H1 (cell line): ENCODE results near the gene MXI1.

Source experiments
- ATF3 ChIP-seq: IDR thresholded peaks from 2 replicates; pipeline ENCODE4 v1.6.1; 2011; ENCODE audit warnings: low read depth, mild to moderate bottlenecking, low read length; ENCODE audit not compliant: insufficient read depth
- CHD2 ChIP-seq: IDR thresholded peaks from 2 replicates; pipeline ENCODE4 v1.6.1; 2012; ENCODE audit warnings: low read length, improper control_type of control experiment
- CTCF ChIP-seq, 3 experiments: IDR thresholded peaks; 1 replicate in 2 of 3; 2 replicates in 1 of 3; pipeline versions ENCODE4 v1.5.1 to v1.6.1; 2011; ENCODE audit warnings: low read length in 3 of 3, mild to moderate bottlenecking in 3 of 3, inconsistent platforms in 2 of 3, low read depth in 1 of 3, moderate library complexity in 1 of 3; ENCODE audit not compliant: insufficient read depth in 1 of 3; ENCODE audit errors: control extremely low read depth in 1 of 3
- EP300 ChIP-seq, 2 experiments: IDR thresholded peaks; 1 replicate in 1 of 2; 2 replicates in 1 of 2; pipeline ENCODE4 v1.6.1; 2011 to 2012; ENCODE audit warnings: low read depth in 2 of 2, low read length in 2 of 2, mild to moderate bottlenecking in 2 of 2, borderline replicate concordance in 1 of 2, inconsistent platforms in 1 of 2, moderate library complexity in 1 of 2
- JUN ChIP-seq: IDR thresholded peaks from 2 replicates; pipeline ENCODE4 v1.6.1; 2011; ENCODE audit warnings: low read depth, mild to moderate bottlenecking, improper control_type of control experiment, low read length
- MAX ChIP-seq: IDR thresholded peaks from 2 replicates; pipeline ENCODE4 v1.6.1; 2012; ENCODE audit warnings: inconsistent platforms
- PHF8 ChIP-seq: fragments of 200-600 bp; sonication (generic); conservative IDR thresholded peaks from 2 replicates; pipeline ENCODE4 v1.7.1; 2012; ENCODE audit warnings: low read depth, mild to moderate bottlenecking, inconsistent platforms, low read length, moderate library complexity
- POLR2A ChIP-seq, 2 experiments: IDR thresholded peaks; 1 replicate in 1 of 2; 2 replicates in 1 of 2; pipeline ENCODE4 v1.6.1; 2011; ENCODE audit warnings: low read depth in 2 of 2, low read length in 2 of 2, mild to moderate bottlenecking in 2 of 2; ENCODE audit errors: control extremely low read depth in 1 of 2
- POLR2AphosphoS5 ChIP-seq: IDR thresholded peaks from 2 replicates; pipeline ENCODE4 v1.6.1; 2011; ENCODE audit warnings: low read depth, low read length
- SAP30 ChIP-seq: fragments of 300-600 bp; sonication (generic); IDR thresholded peaks from 2 replicates; pipeline ENCODE4 v1.7.1; 2012; ENCODE audit warnings: low read length, moderate library complexity, mild to moderate bottlenecking, inconsistent platforms; ENCODE audit not compliant: insufficient read depth, insufficient replicate concordance
- TBP ChIP-seq: IDR thresholded peaks from 2 replicates; pipeline ENCODE4 v1.6.1; 2011; ENCODE audit warnings: low read depth, low read length, improper control_type of control experiment

GRCh38 chr10:110200503-110200902, 6.9 kb upstream of the MXI1 start:
- TF ChIP-seq PHF8 (no peak), CTCF (IDR thresholded peaks at IDR 0.05; ENCODE audit: control extremely low read depth in 1 of 3, insufficient read depth in 1 of 3, low read depth in 1 of 3, low read length in 3 of 3) (no peak), CHD2 (no peak), POLR2A (IDR thresholded peaks at IDR 0.05; ENCODE audit: control extremely low read depth in 1 of 2, low read depth in 2 of 2, low read length in 2 of 2) (no peak), TBP (no peak), ATF3 (no peak), POLR2AphosphoS5 (no peak), JUN (no peak), MAX (no peak), EP300 (IDR thresholded peaks at IDR 0.05; ENCODE audit: borderline replicate concordance in 1 of 2, low read depth in 2 of 2, low read length in 2 of 2) (no peak), SAP30 (no peak)
